Calu3 (cell line): ENCODE results near the gene IRF2. TPM values are rescaled to one million over a fixed set of nuclear protein-coding genes. Genes with fewer than 3 reads are reported as not detected.
A peak's percentile ranks its signal among the peaks of the same experiment; 100 is the strongest.

Experiments used
- BruUV-seq: library from RNA; stranded (reverse); fragments of 400-500 nt; replicated peaks from 2 replicates; lab custom pipeline; 2021; lab: Mats Ljungman, UMichigan
- CTCF ChIA-PET: fragments of 300-600 bp; sonication (Branson Sonifier 250); formaldehyde crosslinking; loops from one replicate; lab custom pipeline; 2022; ENCODE audit warnings: antibody characterized with exemption; lab: Charles Lee
- DNase-seq: peaks from one replicate; pipeline ENCODE4 v3.0.0; 2022
- H3K27ac Mint-ChIP-seq: one replicate; pipeline ENCODE4 v1.8.0; 2022; ENCODE audit warnings: mixed read lengths; ENCODE audit not compliant: unreplicated experiment
- H3K27me3 Mint-ChIP-seq: one replicate; pipeline ENCODE4 v1.8.0; 2022; ENCODE audit warnings: mixed read lengths; ENCODE audit not compliant: unreplicated experiment
- H3K36me3 Mint-ChIP-seq: one replicate; pipeline ENCODE4 v1.8.0; 2022; ENCODE audit warnings: mild to moderate bottlenecking, moderate library complexity, mixed read lengths; ENCODE audit not compliant: insufficient read depth, unreplicated experiment
- H3K4me1 Mint-ChIP-seq: one replicate; pipeline ENCODE4 v1.8.0; 2022; ENCODE audit warnings: mild to moderate bottlenecking, low read depth, mixed read lengths; ENCODE audit not compliant: unreplicated experiment
- H3K4me3 Mint-ChIP-seq: one replicate; pipeline ENCODE4 v1.8.0; 2022; ENCODE audit warnings: mild to moderate bottlenecking, low read depth, moderate library complexity, mixed read lengths; ENCODE audit not compliant: unreplicated experiment
- H3K9me3 Mint-ChIP-seq: one replicate; pipeline ENCODE4 v1.8.0; 2022; ENCODE audit warnings: low read depth, mixed read lengths; ENCODE audit not compliant: unreplicated experiment
- CTCF ChIP-seq: fragments of 200-600 bp; IDR thresholded peaks from one replicate; pipeline ENCODE4 v1.8.0; 2022; ENCODE audit warnings: antibody characterized with exemption; ENCODE audit not compliant: unreplicated experiment
- intact Hi-C: fragments of 100-400 bp; cut with micrococcal nuclease; formaldehyde crosslinking; loops from one replicate; pipeline ENCODE4 v1.10.0; 2022; ENCODE audit not compliant: unreplicated experiment
- total RNA-seq: library from RNA; stranded (reverse); gene quantifications from 2 replicates; pipeline ENCODE4 v1.2.3, GENCODE V29; 2022

IRF2 gene
- total RNA-seq, 1 experiment from 2014 or later = 27.3 TPM

DNA sequence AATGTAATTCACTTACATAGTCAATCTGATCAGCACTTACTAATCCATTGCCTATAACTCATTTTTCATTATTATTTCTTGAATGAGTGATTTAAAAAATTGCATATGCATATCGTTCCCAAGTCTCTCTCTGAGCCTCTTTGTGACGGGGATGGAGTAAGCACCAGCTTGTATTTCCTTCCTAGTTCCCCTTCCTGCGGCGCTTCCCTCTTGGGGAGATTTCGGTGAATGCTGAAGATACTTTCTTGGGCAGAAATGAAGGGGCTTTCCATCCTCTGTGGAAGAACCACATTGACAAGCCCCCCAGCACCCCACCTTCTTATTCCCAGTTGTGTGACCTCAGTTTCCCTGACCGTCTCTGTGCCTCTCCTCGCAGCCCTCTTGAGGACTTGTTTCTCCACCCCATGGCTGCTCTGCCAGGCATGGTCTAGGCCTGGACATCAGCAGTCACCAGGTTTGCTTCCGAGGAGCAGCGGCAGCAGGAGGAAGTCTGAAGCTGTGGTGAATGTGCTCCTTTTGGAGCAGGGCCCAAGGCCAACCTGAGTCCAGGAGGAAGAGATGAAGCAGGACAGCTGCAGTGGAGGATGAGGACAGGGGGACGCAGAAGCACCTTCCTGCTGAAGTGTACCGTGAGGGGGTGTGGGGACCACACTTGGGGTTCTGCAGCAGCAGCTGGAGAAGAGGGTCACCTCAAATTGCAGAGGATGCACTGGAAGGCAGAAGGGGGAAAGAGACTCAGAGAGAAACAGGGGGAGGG is 124.9 kb downstream of the IRF2 start:
- peaks cover 48% of the 10 kb centered on the region for H3K4me1 Mint-ChIP-seq
- no peak for TF ChIP-seq CTCF
- peaks cover 34% of the 10 kb centered on the region for H3K36me3 Mint-ChIP-seq
- H3K27ac Mint-ChIP-seq = peak overlapping the region; percentile 95
- H3K4me3 Mint-ChIP-seq = no peak overlapping the region
- no peaks in the 10 kb centered on the region for H3K27me3 Mint-ChIP-seq
- no TSS peak for BruUV-seq
- CTCF ChIA-PET = interaction anchor here (0.6 to 1.6 kb wide), 3 partner anchors 7 to 154 kb away, joined by 3 to 6 read pairs (median 4); no protein-coding TSS in a partner anchor
- intact Hi-C loops = loop anchor here (2.0 to 5.0 kb wide), 2 partner anchors 33 to 123 kb away; partner anchors contain the start of gene IRF2
- DNase-seq = no peak
- H3K9me3 Mint-ChIP-seq = no peaks in the 10 kb centered on the region

GRCh38 chr4:184348311-184349233 is 125.8 kb downstream of the IRF2 start:
- TSS peak; percentile 88 for BruUV-seq
- DNase-seq = peak; percentile 66
- TF ChIP-seq CTCF = no peak
- Mint-ChIP-seq H3K4me3 (peak overlapping the region; percentile 34), H3K36me3 (peaks cover 43% of the 10 kb centered on the region), H3K27ac (peak overlapping the region; percentile 95), H3K9me3 (no peaks in the 10 kb centered on the region), H3K27me3 (no peaks in the 10 kb centered on the region), H3K4me1 (peaks cover 53% of the 10 kb centered on the region)
- CTCF ChIA-PET = interaction anchor here (0.7 to 1.6 kb wide), 4 partner anchors 8 to 83 kb away, joined by 3 to 6 read pairs (median 3); no protein-coding TSS in a partner anchor
- intact Hi-C loops = loop anchor here (2.0 to 5.0 kb wide), 2 partner anchors 34 to 124 kb away; partner anchors contain the start of gene IRF2

GRCh38 chr4:184347251-184348239 is 126.8 kb downstream of the IRF2 start:
- no peak for TF ChIP-seq CTCF
- no TSS peak for BruUV-seq
- peak; percentile 67 for DNase-seq
- intact Hi-C loops = loop anchor here (2.0 to 5.0 kb wide), 2 partner anchors 35 to 125 kb away; partner anchors contain the start of gene IRF2
- CTCF ChIA-PET = interaction anchor here (1.0 to 1.3 kb wide), 2 partner anchors 59 to 82 kb away, joined by 3 read pairs; no protein-coding TSS in a partner anchor
- no peaks in the 10 kb centered on the region for H3K9me3 Mint-ChIP-seq
- peak overlapping the region; percentile 34 for H3K4me3 Mint-ChIP-seq
- no peaks in the 10 kb centered on the region for H3K27me3 Mint-ChIP-seq
- peak overlapping the region; percentile 95 for H3K27ac Mint-ChIP-seq
- peaks cover 63% of the 10 kb centered on the region for H3K4me1 Mint-ChIP-seq
- peaks cover 49% of the 10 kb centered on the region for H3K36me3 Mint-ChIP-seq
